IPS-20b (cell line): ENCODE data around the gene SMG5.
"Not testable (repeated sequence)": the region's sequence is repeated elsewhere in the genome, so short reads cannot be mapped to it uniquely, and the experiment has no call there.

Experiments
- H3K27ac ChIP-seq: one replicate; pipeline ENCODE4 v1.5.1; 2013; ENCODE audit warnings: low read length
- H3K27me3 ChIP-seq: 2 replicates; pipeline ENCODE4 v1.6.1; 2013; ENCODE audit warnings: mild to moderate bottlenecking, low read length, inconsistent platforms; ENCODE audit not compliant: insufficient read depth
- H3K36me3 ChIP-seq: 2 replicates; pipeline ENCODE4 v1.6.1; 2013; ENCODE audit warnings: low read depth, mild to moderate bottlenecking, inconsistent platforms, low read length, moderate library complexity; ENCODE audit not compliant: insufficient read depth
- H3K4me1 ChIP-seq: 2 replicates; pipeline ENCODE4 v1.6.1; 2013; ENCODE audit warnings: mild to moderate bottlenecking, control low read depth, inconsistent platforms, low read length, moderate library complexity; ENCODE audit not compliant: insufficient read depth
- H3K4me3 ChIP-seq: 2 replicates; pipeline ENCODE4 v1.5.1; 2013; ENCODE audit warnings: mild to moderate bottlenecking, low read length, inconsistent platforms
- H3K9ac ChIP-seq: 2 replicates; pipeline ENCODE4 v1.6.1; 2013; ENCODE audit warnings: low read depth, mild to moderate bottlenecking, inconsistent platforms, low read length, moderate library complexity
- H3K9me3 ChIP-seq: 2 replicates; pipeline ENCODE4 v1.6.1; 2013; ENCODE audit warnings: mild to moderate bottlenecking, low read depth, low read length, inconsistent platforms; ENCODE audit not compliant: insufficient read depth

The SMG5 gene

DNA sequence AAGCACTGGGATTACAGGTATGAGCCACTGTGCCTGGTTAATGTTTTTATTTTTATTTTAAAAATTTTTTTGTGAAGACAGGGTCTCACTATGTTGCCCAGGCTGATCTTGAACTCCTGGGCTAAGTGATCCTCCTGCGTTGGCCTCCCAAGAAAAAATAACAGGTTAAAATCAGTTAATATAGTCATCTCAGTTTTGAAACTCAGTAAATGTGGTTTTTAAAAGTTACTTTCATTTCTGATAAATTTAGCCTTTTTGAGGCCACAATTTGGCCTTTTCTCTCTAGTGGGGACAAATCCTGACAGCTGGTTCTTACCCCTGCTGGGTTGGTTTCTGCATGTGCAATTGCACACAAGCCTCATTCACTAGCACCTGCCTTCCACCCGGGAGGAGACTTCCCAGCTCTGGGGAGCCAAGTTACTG, 56.5 kb downstream of the SMG5 start:
- Histone ChIP-seq H3K27ac (no peak overlapping the region), H3K36me3 (peaks cover 60% of the 10 kb centered on the region), H3K9me3 (no peaks in the 10 kb centered on the region)

DNA sequence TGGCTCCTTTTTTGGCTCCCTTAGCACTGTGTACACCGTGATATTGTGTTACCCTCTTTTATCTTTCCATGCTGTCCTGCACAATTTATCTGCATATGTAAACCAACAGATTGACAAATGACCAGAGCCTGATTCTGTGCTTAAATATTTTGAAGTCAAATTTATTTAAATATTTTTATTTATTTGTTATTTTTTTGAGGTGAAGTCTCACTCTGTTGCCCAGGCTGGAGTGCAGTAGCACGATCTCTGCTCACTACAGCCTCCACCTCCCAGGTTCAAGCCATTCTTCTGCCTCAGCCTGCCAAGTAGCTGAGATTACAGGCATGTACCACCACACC, 57.0 kb downstream of the SMG5 start:
- Histone ChIP-seq H3K27ac (no peak overlapping the region), H3K4me3 (no peak overlapping the region), H3K4me1 (no peaks in the 10 kb centered on the region), H3K9ac (no peak overlapping the region), H3K27me3 (no peaks in the 10 kb centered on the region), H3K9me3 (no peaks in the 10 kb centered on the region), H3K36me3 (peaks cover 65% of the 10 kb centered on the region)

More for the DNA sequence above, 56.5 kb downstream of the SMG5 start:
- H3K9ac ChIP-seq = no peak overlapping the region
- no peaks in the 10 kb centered on the region for H3K4me1 ChIP-seq
- H3K4me3 ChIP-seq = no peak overlapping the region
- no peaks in the 10 kb centered on the region for H3K27me3 ChIP-seq

DNA sequence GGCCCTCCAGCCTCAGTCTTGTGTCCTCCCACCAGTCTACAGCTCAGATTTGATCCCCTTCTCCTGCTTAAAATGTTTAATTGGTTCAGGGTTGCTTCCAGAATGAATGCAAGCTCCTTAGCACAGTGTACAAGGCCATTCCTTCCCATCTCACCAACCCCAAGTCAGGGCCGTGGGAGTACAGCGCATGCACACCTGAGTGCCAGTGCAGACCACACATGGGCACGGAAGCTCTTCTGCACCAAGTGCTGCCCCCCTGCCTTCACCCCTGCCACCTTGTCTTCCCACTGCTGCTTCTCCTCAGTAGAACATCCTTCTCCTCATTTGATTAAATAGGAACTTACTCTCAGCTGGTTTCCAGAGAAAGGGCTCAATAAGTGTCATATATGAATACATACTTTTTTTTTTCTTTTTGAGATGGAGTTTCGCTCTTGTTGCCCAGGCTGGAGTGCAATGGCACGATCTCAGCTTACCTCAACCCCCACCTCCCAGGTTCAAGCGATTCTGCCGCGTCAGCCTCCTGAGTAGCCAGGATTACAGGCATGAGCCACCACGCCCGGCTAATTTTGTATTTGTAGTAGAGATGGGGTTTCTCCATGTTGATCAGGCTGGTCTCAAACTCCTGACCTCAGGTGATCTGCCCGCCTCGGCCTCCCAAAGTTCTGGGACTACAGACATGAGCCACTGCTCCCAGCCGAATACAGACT, 60.5 kb downstream of the SMG5 start:
- H3K9me3 ChIP-seq = no peaks in the 10 kb centered on the region
- H3K9ac ChIP-seq = no peak overlapping the region
- H3K4me1 ChIP-seq = no peaks in the 10 kb centered on the region
- no peak overlapping the region for H3K27ac ChIP-seq
- H3K4me3 ChIP-seq = no peak overlapping the region
- no peaks in the 10 kb centered on the region for H3K27me3 ChIP-seq
- peaks cover 57% of the 10 kb centered on the region for H3K36me3 ChIP-seq

- Histone ChIP-seq H3K27ac (no peak overlapping the region), H3K4me1 (no peaks in the 10 kb centered on the region), H3K36me3 (peaks cover 46% of the 10 kb centered on the region), H3K4me3 (no peak overlapping the region), H3K9me3 (no peaks in the 10 kb centered on the region), H3K27me3 (no peaks in the 10 kb centered on the region), H3K9ac (no peak overlapping the region)
Observed at GRCh38 chr1:156220226-156220625, 62.4 kb downstream of the SMG5 start.

DNA sequence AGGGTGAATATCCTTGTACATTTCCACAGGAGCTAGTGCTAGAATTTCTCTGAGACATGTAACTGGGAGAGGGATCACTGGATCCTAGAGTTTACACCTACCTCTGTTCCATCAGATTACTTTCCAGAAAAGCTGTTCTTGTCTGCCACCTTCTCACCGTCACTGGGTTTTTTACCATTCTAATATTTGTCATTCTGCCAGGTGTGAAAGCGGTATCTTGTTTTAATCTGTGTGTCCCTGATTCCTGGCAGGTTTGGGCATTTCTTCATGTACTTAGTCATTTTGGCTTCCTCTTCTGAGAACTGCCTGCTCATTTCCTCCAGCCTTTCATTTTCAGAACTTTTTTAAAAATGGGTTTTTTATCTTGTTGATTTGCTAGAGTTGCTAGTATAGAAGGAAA, 64.8 kb downstream of the SMG5 start:
- H3K36me3 ChIP-seq = peaks cover 40% of the 10 kb centered on the region
- no peaks in the 10 kb centered on the region for H3K4me1 ChIP-seq
- no peaks in the 10 kb centered on the region for H3K27me3 ChIP-seq
- no peaks in the 10 kb centered on the region for H3K9me3 ChIP-seq
- no peak overlapping the region for H3K4me3 ChIP-seq
- H3K27ac ChIP-seq = no peak overlapping the region
- no peak overlapping the region for H3K9ac ChIP-seq

DNA sequence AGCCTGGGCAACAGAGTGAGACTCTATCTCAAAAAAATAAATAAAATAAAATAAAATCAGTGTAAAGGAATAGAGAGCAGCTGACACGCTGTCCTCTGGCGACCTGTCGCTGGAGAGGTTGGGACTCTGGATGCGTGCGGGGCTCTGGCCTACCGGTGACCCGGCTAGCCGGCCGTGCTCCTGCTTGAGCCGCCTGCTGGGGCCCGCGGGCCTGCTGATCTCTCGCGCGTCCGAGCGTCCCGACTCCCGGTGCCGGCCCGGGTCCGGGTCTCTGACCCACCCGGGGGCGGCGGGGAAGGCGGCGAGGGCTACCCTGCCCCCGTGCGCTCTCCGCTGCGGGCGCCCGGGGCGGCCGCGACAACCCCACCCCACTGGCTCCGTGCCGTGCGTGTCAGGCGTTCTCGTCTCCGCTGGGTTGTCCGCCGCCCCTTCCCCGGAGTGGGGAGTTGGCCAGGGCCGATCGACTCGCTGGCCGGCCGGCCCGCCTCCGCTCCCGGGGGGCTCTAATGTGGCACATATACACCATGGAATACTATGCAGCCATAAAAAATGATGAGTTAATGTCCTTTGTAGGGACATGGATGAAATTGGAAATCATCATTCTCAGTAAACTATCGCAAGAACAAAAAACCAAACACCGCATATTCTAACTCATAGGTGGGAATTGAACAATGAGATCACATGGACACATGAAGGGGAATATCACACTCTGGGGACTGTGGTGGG, 66.1 kb downstream of the SMG5 start:
- H3K9ac ChIP-seq, H3K4me3 ChIP-seq, H3K27ac ChIP-seq, H3K27me3 ChIP-seq, H3K4me1 ChIP-seq, H3K9me3 ChIP-seq: not testable (repeated sequence)
- H3K36me3 ChIP-seq = peaks cover 27% of the 10 kb centered on the region

DNA sequence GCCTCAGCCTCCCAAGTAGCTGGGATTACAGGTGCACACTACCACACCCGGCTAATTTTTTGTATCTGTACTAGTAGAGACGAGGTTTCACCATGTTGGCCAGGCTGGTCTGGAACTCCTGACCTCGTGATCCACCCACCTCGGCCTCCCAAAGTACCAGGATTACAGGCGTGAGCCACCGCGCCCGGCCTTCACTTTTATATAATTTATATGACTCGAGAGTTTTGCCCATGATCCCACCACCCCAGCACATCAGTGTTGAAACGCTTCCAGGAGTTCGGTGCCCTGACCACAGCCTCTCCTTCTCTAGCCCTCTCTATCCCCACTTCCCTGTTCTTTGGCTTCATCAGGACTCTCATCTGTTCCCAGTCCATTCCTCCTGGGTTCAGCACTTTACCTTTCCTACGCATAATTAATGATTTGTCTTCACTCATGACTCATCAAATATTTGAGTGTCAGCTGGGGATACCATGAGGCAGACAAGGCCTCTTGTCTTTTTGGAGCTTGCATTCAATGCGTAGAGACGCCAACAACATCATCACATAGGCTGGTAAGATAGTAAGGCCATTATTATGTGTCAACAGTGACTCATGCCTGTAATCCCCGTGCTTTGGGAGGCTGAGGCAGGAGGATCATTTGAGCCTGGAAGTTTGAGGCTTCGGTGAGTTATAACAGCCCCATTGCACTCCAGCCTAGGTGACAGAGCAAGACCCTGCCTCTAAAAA, 68.4 kb downstream of the SMG5 start:
- Histone ChIP-seq H3K9ac (peak overlapping the region; percentile 20; the same call in 1 of the 2 replicates), H3K27ac (peak overlapping the region; percentile 7), H3K9me3 (no peaks in the 10 kb centered on the region)

GRCh38 chr1:156213644-156213966, 69.0 kb downstream of the SMG5 start:
- H3K27me3 ChIP-seq = no peaks in the 10 kb centered on the region
- H3K36me3 ChIP-seq = peaks cover 30% of the 10 kb centered on the region
- peak overlapping the region; percentile 94 for H3K4me3 ChIP-seq
- H3K9me3 ChIP-seq = no peaks in the 10 kb centered on the region
- H3K27ac ChIP-seq = peak overlapping the region; percentile 99
- H3K4me1 ChIP-seq = peaks cover 9% of the 10 kb centered on the region; the same call in 1 of the 2 replicates
- peak overlapping the region; percentile 98 for H3K9ac ChIP-seq

More for the DNA sequence above, 68.4 kb downstream of the SMG5 start:
- Histone ChIP-seq H3K36me3 (peaks cover 28% of the 10 kb centered on the region), H3K4me3 (peak overlapping the region; percentile 94; the same call in 1 of the 2 replicates), H3K4me1 (peaks cover 6% of the 10 kb centered on the region; the same call in 1 of the 2 replicates), H3K27me3 (no peaks in the 10 kb centered on the region)

GRCh38 chr1:156212833-156213643, 69.6 kb downstream of the SMG5 start, which contains the start of gene PMF1:
Gene PMF1 (plus strand): TSS chr1:156213007. CDS start chr1:156213016, 9 bp downstream.
- H3K27ac ChIP-seq = peak within 1 kb of the TSS; percentile 99
- peak within 1 kb of the TSS; percentile 98 for H3K9ac ChIP-seq
- no peaks in the 10 kb centered on the region for H3K9me3 ChIP-seq
- H3K27me3 ChIP-seq = no peaks in the 10 kb centered on the region
- H3K36me3 ChIP-seq = peaks cover 33% of the 10 kb centered on the region
- H3K4me1 ChIP-seq = peaks cover 11% of the 10 kb centered on the region; the same call in 1 of the 2 replicates
- H3K4me3 ChIP-seq = peak within 1 kb of the TSS; percentile 94

DNA sequence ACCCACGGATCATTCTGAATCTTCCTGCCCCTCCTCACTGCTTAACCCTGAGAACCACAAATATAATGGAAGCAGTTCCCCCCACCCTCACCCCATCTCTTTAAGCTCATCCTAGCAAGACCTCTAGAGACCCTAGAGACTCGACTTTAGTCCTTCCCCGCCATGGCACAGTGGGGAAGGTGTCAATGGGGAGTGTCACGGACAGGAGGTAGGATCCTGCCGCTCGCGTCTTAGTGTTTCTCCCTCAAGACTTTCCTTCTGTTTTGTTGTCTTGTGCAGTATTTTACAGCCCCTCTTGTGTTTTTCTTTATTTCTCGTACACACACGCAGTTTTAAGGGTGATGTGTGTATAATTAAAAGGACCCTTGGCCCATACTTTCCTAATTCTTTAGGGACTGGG, 70.5 kb downstream of the SMG5 start:
- Histone ChIP-seq H3K4me3 (peak overlapping the region; percentile 94), H3K27me3 (no peaks in the 10 kb centered on the region), H3K9me3 (no peaks in the 10 kb centered on the region), H3K27ac (peak overlapping the region; percentile 99), H3K36me3 (peaks cover 36% of the 10 kb centered on the region), H3K4me1 (peaks cover 11% of the 10 kb centered on the region; the same call in 1 of the 2 replicates), H3K9ac (peak overlapping the region; percentile 98; the same call in 1 of the 2 replicates)

DNA sequence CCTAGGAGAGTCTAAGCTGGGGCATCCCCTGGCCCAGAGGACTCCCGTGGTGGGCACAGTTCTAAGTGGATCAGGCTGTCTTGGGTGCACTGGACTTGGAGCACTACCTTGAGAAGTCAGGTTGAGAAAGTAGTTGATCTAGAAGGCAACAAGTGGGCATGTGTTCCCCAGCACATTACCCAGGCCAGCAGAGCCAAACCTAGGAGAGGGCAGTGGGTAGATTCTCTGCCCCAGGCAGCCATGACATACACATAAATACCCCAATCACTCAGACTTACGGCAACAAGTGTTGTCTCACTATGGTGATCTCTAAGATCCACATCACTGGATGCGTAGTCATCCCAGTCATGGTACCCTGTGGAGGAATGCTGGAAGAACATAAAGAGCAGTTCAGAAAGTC, 71.4 kb downstream of the SMG5 start:
- Histone ChIP-seq H3K4me1 (peaks cover 11% of the 10 kb centered on the region; the same call in 1 of the 2 replicates), H3K9me3 (no peaks in the 10 kb centered on the region), H3K9ac (no peak overlapping the region), H3K27ac (no peak overlapping the region), H3K4me3 (no peak overlapping the region), H3K36me3 (peaks cover 42% of the 10 kb centered on the region), H3K27me3 (no peaks in the 10 kb centered on the region)
